T-helper 17 cell (primary cell): ENCODE data around the gene CCDC57. TPM values are rescaled to one million over a fixed set of nuclear protein-coding genes. Genes with fewer than 3 reads are reported as not detected.

Experiments
- ATAC-seq: fragments of 150-1000 bp; cut with Tn5 transposase; 2 replicates; pipeline ENCODE4 v1.10.0; 2021; ENCODE audit warnings: mild to moderate bottlenecking, moderate library complexity
- DNase-seq, 3 donors: peaks; one replicate each; pipeline versions ENCODE4 v3.0.0 to v3.0.0-alpha.2; 2020 to 2021
- H3K9me3 ChIP-seq: one replicate; pipeline ENCODE4 v1.7.0; 2013; ENCODE audit warnings: low read length, mild to moderate bottlenecking; ENCODE audit not compliant: control insufficient read depth, poor library complexity, severe bottlenecking
- H3K27ac Mint-ChIP-seq: one replicate; pipeline ENCODE4 v1.8.0; 2022; ENCODE audit warnings: mild to moderate bottlenecking, moderate library complexity, mixed read lengths
- H3K27me3 Mint-ChIP-seq: one replicate; pipeline ENCODE4 v1.8.0; 2022; ENCODE audit warnings: mixed read lengths
- H3K36me3 Mint-ChIP-seq: one replicate; pipeline ENCODE4 v1.8.0; 2022; ENCODE audit warnings: low read depth, mixed read lengths
- H3K4me1 Mint-ChIP-seq: one replicate; pipeline ENCODE4 v1.8.0; 2022; ENCODE audit warnings: mild to moderate bottlenecking, mixed read lengths
- H3K4me3 Mint-ChIP-seq: one replicate; pipeline ENCODE4 v1.8.0; 2022; ENCODE audit warnings: mild to moderate bottlenecking, moderate library complexity, mixed read lengths
- total RNA-seq, 4 donors: library from RNA in 2 of 4; stranded (reverse) in 2 of 4; gene quantifications; one replicate each; pipeline ENCODE4 v1.2.3 and lab custom pipeline; 2022 to 2026

CCDC57 gene
- total RNA-seq, 2 donors from 2014 or later: 79.1 to 89.0 TPM

DNA sequence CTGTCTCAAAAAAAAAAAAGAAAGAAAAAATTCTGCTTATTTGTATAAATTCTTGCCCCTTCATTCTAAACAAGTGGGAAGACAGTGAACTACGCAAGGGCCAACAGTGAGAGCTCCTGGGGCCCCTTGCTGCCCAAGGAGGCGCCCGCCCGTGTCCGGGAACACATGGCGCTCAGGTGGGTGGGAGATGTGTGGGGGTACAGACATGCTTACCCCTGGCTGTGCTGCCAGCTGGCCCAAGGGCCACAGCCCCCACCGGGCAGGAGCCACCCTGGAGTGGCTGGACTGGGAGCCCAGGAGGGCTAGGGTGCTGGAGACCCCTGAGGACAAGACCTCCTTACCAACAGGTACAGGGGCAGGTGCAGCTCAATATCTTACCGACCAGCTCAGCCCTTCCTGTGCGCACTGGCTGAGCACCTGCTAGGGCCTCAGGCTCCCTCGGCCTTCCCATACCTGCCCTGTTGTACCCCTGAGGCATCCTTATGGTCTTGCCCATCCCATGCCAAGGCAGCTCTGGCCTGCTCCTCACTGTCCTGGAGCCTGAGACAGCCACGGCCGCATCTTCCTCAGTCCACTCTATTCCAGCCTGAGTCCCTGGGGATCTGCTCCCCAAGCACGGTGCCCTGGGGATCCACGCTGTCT is 56.2 kb downstream of the CCDC57 start:
- peaks cover 2% of the 10 kb centered on the region for H3K36me3 Mint-ChIP-seq
- no peaks in the 10 kb centered on the region for H3K27me3 Mint-ChIP-seq
- H3K27ac Mint-ChIP-seq: peak overlapping the region; percentile 14
- ATAC-seq (no peak), DNase-seq (no peak)
- no peaks in the 10 kb centered on the region for H3K9me3 ChIP-seq
- H3K4me3 Mint-ChIP-seq: no peak overlapping the region
- peaks cover 6% of the 10 kb centered on the region for H3K4me1 Mint-ChIP-seq

GRCh38 chr17:82155606-82156005 is 57.0 kb downstream of the CCDC57 start:
- H3K9me3 ChIP-seq: no peaks in the 10 kb centered on the region
- Mint-ChIP-seq H3K27ac (no peak overlapping the region), H3K4me3 (no peak overlapping the region), H3K4me1 (peaks cover 6% of the 10 kb centered on the region), H3K36me3 (peaks cover 2% of the 10 kb centered on the region), H3K27me3 (no peaks in the 10 kb centered on the region)
- ATAC-seq (no peak), DNase-seq (no peak)

DNA sequence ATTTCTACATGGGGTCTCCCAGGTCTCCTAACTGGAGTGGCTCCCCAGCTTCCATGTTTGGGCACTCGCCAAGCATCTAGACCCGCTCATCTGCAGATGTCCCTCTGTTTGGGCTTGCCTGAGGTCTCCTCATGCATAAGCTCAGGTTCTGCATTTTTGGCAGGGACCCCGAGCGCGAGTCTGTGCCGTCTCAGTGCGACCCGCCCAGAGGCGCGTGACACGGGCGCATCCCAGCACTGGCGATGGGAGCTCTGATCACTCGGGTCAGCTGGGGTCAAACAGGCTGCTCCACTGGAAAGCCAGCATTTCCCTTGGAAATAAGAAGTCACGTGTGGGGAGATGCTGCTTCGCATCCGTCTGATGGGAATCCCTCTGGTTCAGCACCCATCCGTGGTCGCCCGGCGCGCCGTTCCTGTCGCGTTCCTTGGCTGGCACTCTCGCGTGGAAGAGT is 57.7 kb downstream of the CCDC57 start:
- no peaks in the 10 kb centered on the region for H3K9me3 ChIP-seq
- H3K4me1 Mint-ChIP-seq: peaks cover 6% of the 10 kb centered on the region
- DNase-seq: no peak
- ATAC-seq: no peak
- H3K4me3 Mint-ChIP-seq: no peak overlapping the region
- H3K27me3 Mint-ChIP-seq: no peaks in the 10 kb centered on the region
- H3K36me3 Mint-ChIP-seq: peaks cover under 1% of the 10 kb centered on the region
- no peak overlapping the region for H3K27ac Mint-ChIP-seq

GRCh38 chr17:82153745-82154375 is 58.8 kb downstream of the CCDC57 start:
- H3K27me3 Mint-ChIP-seq: no peaks in the 10 kb centered on the region
- peaks cover 6% of the 10 kb centered on the region for H3K4me1 Mint-ChIP-seq
- DNase-seq (peak; percentile 69 to 84 (median 72)), ATAC-seq (peak; percentile 99)
- no peak overlapping the region for H3K4me3 Mint-ChIP-seq
- H3K27ac Mint-ChIP-seq: no peak overlapping the region
- peaks cover 3% of the 10 kb centered on the region for H3K36me3 Mint-ChIP-seq
- no peaks in the 10 kb centered on the region for H3K9me3 ChIP-seq

- DNase-seq: no peak
- Mint-ChIP-seq H3K4me1 (peaks cover 6% of the 10 kb centered on the region), H3K36me3 (peaks cover 3% of the 10 kb centered on the region), H3K27me3 (no peaks in the 10 kb centered on the region), H3K4me3 (no peak overlapping the region), H3K27ac (no peak overlapping the region)
- no peaks in the 10 kb centered on the region for H3K9me3 ChIP-seq
- no peak for ATAC-seq
These were observed 59.3 kb downstream of the CCDC57 start for GRCh38 chr17:82153295-82153691.

DNA sequence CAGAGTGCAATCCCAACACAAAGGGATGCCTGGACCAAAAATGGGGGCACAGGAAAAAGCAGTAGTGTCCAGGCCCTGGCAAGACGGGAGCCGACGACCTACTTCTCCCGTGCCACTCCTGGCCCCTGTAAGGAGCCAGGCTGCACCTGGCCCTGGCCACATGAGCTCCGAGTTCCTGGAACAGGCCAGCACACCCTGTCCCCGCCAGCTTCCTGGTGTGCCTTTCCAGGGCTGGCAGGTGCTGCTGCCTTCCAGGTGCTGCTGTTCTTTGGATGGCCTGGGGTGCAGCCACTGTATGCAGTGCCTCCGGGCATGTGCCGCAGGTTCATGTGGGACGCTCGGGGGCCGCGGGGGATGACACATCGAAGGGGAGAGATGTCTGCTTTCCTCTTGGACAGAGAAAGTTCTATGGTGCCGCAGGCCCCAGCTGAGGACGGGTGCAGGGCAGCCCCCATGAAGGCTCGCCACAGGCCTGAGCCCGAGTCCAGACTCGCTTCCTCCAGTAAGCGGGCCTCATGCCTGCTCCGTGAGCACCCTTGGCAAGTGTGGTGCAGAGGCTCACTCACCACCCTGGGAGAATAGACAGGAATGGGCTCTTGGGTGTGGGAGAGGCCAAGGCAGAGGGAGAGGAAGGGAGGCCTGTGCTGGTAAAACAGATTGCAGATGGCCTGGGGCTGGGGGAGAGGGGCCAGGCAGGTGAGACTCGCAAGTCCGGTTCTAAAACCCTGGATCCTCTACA is 59.9 kb downstream of the CCDC57 start:
- peaks cover 3% of the 10 kb centered on the region for H3K36me3 Mint-ChIP-seq
- H3K4me3 Mint-ChIP-seq: no peak overlapping the region
- DNase-seq (no peak), ATAC-seq (no peak)
- no peak overlapping the region for H3K27ac Mint-ChIP-seq
- no peaks in the 10 kb centered on the region for H3K9me3 ChIP-seq
- H3K4me1 Mint-ChIP-seq: peaks cover 6% of the 10 kb centered on the region
- no peaks in the 10 kb centered on the region for H3K27me3 Mint-ChIP-seq

DNA sequence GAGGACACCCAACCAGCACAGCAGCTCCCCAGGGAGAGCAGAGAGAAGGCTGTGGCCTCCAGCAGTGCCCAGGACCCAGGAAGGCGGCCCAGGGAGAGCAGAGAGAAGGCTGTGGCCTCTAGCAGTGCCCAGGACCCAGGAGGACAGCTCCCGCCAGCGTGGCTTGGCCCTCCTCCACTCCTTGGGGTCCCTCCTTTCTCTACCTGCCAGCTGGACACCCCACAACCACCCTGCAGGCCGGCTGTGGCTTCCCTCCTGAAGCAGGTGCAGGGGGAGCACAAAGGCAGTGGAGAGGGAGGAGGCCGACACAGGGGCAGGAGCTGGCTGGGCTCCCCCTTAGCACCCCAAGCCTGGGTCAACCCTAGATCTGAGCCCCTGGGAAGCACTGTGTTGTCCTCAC is 60.5 kb downstream of the CCDC57 start:
- ATAC-seq: no peak
- Mint-ChIP-seq H3K4me3 (no peak overlapping the region), H3K4me1 (peaks cover 6% of the 10 kb centered on the region), H3K36me3 (peaks cover 6% of the 10 kb centered on the region), H3K27ac (no peak overlapping the region), H3K27me3 (no peaks in the 10 kb centered on the region)
- no peak for DNase-seq
- no peaks in the 10 kb centered on the region for H3K9me3 ChIP-seq

GRCh38 chr17:82151106-82151957 is 61.3 kb downstream of the CCDC57 start:
- Mint-ChIP-seq H3K36me3 (peaks cover 11% of the 10 kb centered on the region), H3K27ac (no peak overlapping the region), H3K4me3 (no peak overlapping the region), H3K27me3 (no peaks in the 10 kb centered on the region), H3K4me1 (peaks cover 10% of the 10 kb centered on the region)
- no peaks in the 10 kb centered on the region for H3K9me3 ChIP-seq
- ATAC-seq (no peak), DNase-seq (no peak)

DNA sequence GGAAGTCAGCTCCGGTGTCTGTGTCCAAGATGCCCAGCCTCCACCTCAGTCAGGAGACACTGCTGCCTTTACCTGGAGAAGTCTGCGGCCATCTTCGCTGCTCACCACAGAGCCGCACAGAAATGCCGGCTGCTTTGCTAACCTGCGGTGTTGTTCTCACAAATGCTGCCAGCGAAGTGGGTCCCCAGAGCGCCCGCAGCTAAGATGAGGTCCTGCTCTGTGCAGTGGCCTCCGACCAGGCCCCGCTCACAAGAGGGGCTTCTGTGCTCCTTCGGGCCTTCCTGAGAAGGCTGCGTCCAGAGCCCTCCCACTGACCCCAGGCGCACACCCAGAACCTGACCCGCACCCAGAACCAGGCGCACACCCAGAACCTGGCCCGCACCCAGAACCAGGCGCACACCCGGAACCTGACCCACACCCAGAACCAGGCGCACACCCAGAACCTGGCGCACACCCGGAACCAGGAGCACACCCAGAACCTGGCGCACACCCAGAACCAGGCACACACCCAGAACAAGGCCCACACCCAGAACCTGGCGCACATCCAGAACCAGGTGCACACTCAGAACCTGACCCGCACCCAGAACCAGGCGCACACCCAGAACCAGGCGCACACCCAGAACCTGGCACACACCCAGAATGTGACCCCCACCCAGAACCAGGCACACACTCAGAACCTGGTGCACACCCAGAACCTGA is 63.1 kb downstream of the CCDC57 start:
- DNase-seq (no peak), ATAC-seq (no peak)
- H3K4me3 Mint-ChIP-seq: no peak overlapping the region
- H3K9me3 ChIP-seq: no peaks in the 10 kb centered on the region
- H3K4me1 Mint-ChIP-seq: peaks cover 8% of the 10 kb centered on the region
- no peaks in the 10 kb centered on the region for H3K27me3 Mint-ChIP-seq
- no peak overlapping the region for H3K27ac Mint-ChIP-seq
- peaks cover 11% of the 10 kb centered on the region for H3K36me3 Mint-ChIP-seq

DNA sequence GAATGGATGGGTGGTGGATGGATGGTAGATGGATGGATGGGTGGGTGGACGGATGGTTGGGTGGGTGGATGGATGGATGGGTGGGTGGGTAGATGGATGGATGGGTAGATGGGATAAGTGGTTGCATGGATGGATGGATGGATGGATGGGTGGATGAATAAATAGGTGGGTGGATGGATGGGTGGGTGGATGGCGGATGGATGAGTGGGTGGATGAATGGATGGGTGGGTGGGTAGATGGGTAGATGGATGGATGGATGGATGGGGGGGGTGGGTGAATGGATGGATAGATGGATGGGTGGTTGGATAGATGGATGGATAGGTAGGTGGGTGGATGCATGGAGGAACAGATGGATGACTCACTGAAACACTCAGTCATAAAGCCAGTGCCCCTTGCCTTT is 63.6 kb downstream of the CCDC57 start:
- no peak overlapping the region for H3K27ac Mint-ChIP-seq
- peaks cover 11% of the 10 kb centered on the region for H3K36me3 Mint-ChIP-seq
- peaks cover 7% of the 10 kb centered on the region for H3K4me1 Mint-ChIP-seq
- ATAC-seq (no peak), DNase-seq (no peak)
- H3K4me3 Mint-ChIP-seq: no peak overlapping the region
- H3K9me3 ChIP-seq: no peaks in the 10 kb centered on the region
- H3K27me3 Mint-ChIP-seq: no peaks in the 10 kb centered on the region

DNA sequence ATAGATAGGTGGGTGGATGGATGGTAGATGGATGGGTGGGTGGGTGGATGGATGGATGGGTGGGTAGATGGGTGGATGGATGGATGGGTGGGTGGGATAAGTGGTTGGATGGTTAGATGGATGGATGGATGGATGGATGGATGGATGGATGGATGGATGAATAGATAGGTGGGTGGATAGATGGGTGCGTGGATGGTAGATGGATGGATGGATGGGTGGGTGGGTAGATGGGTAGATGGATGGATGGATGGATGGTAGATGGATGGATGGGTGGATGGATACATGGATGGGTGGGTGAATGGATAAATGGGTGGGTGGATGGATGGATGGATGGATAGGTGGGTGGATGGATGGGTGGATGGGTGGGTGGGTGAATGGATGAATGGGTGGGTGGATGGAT is 64.6 kb downstream of the CCDC57 start:
- DNase-seq: no peak
- Mint-ChIP-seq H3K27ac (no peak overlapping the region), H3K36me3 (peaks cover 11% of the 10 kb centered on the region), H3K4me1 (peaks cover 3% of the 10 kb centered on the region), H3K4me3 (no peak overlapping the region), H3K27me3 (no peaks in the 10 kb centered on the region)
- ATAC-seq: no peak
- H3K9me3 ChIP-seq: no peaks in the 10 kb centered on the region

- no peak for ATAC-seq
- Mint-ChIP-seq H3K4me3 (no peak overlapping the region), H3K36me3 (peaks cover 11% of the 10 kb centered on the region), H3K4me1 (peaks cover 3% of the 10 kb centered on the region), H3K27ac (no peak overlapping the region), H3K27me3 (no peaks in the 10 kb centered on the region)
- DNase-seq: no peak
- no peaks in the 10 kb centered on the region for H3K9me3 ChIP-seq
These were observed 65.7 kb downstream of the CCDC57 start for GRCh38 chr17:82146663-82147654.
